Esophagus mucosa (tissue), 1 donor: ENCODE measurements around the gene FSD1. TPM values are rescaled to one million over a fixed set of nuclear protein-coding genes. Genes with fewer than 3 reads are reported as not detected.
A peak's percentile ranks its signal among the peaks of the same experiment; 100 is the strongest.

ENCODE experiments used
- ATAC-seq: fragments of 200-7000 bp; cut with Tn5 transposase; one replicate; pipeline ENCODE4 v1.9.1; 2020
- total RNA-seq: library from RNA; stranded (reverse); gene quantifications from one replicate; pipeline ENCODE4 v1.2.4, GENCODE V29; 2023
- donor health status: DM: yes; HTN: yes; CAD: no.

FSD1 gene
- total RNA-seq, 1 donor from 2014 or later: 0.36 TPM

DNA sequence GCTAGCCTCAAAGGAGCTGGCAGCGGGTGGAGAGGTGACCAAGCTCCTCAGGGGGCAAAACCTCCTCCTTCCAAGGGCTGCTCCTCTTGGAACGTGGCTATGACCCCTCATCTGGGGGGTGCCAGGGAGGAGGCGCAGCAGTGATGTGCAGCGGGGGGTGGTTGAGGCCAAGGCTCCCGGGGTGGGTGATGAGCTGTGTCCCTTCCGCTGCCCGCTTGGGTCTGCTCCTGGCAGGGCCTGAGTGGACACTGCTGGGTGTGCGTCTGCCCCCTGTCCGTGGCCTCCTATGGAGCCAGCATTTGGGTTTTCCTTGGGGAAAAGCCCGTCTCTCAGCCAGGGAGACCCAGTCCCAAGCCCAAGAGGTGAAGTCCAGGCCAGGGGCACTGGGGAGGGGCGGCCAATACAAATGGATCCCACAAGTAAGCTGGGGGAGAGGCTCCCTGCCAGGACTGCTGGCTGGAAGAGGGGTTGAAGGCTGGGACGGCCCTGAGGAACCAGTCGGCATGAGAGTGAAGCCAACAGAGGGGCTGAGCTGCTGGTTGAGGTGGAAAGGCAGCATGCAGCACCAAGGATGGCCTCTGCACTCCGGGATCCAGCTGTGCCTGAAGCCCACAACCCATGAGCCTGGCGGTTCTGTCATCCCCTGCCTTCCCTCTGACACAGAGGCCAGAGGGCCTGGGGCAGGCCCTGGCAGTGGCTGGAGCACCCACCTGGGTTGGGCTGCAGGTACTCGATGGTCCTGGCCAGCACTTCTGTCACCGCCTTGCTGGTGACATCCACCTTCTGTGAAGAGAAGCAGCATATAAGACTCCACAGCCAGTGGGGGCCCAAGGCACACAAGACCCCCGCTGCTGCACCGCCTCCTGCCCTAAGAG lies 61.6 kb downstream of the FSD1 start:
- no peak for ATAC-seq

DNA sequence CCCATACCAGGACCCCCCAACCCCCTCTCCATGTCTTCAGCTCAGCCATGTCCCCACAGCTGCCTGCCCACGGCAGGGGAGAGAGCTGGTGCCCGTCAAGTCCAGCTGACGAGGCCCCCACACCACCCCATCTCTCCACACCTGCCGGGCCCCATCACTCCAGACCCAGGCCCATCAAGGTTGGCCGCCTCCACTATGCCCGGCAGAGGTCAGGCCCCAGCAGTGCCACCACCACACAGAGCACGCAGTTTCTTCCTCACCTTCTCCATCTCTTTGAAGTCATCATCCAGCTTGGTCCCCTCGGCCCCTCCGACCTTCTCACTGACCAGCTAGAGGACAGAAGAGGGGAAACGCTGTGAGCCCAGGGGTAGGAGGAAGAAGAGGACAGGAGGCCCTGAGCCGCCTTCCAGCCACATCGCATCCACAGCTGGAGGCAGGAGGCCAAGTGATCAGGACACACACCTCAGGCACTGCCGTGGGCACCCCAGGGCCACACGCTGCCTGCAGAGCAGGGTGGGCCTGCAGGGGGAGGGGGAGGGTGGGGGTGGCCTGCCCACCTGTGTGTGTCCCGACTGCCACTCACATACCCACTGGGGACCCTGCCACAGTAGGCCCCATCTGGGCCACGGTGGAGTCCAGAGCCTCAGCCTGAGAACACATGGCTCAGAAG lies 62.4 kb downstream of the FSD1 start:
- no peak for ATAC-seq

DNA sequence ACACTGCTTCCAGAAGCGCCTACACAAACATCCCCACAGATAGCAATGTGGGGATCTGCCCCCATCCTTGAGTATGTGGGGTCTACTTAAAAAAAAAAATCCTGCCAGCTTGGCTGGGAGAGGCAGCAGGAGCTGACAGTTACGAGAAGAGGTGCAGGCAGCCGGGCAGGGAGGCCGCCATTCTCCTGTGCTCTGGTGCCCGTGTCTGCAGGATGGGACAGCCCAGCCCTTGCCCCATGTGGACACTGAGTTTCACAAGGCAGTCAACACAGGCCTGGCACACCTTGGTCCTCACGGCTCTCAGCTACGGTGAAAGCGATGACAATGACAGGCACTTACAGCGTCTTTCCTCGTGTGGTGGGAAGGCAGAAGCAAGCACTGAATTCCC lies 62.9 kb downstream of the FSD1 start:
- ATAC-seq: no peak

DNA sequence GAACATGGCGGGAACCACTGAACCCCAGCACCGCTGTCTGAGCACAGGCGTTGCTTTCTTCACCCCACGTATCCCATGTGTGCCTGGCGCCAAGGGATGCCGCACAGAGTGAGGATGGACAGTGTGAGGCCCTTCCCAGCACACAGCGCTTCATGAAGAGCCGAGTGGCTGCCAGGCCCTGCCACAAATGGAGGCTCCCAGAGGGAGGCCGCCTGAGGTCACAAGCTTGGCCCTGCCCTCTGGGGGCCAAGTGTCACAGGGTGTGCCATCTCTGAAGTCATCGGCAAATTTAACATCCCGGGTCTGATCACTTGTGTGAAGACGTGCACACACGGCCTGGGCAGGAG lies 63.4 kb downstream of the FSD1 start:
- no peak for ATAC-seq

DNA sequence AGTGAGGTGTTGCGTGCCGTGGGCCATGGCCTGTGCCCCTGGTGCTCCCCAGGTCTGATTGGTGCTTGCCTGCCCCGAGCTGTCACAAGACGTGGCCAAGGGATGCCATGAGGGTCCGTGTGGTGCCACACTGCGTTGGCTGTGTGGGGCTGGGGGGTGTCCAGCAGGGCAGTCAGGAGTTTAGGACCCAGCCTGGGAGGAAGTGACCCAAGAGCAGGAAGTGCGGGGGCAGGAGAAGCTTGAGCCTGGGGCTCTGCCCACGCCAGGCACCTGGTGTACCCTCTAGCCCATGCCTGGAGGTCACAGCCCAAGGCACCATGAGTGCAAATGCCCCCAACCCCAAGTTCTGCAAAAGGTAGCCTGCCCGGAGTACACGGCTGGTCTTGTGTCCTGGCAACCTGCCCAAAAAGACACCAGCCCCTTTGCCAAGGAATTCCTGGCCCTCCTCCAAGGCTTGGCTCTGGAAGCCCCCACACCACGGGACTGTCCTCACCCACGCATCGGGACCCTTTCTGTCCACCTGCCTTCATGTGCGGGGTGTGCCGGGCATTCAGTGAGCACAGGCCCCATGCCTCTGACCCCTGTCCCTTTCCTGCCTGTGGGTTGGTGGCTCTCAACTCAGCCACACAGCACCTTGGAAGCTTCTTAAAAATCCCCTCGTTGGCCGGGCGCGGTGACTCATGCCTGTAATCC lies 63.9 kb downstream of the FSD1 start:
- ATAC-seq: peak; percentile 3

DNA sequence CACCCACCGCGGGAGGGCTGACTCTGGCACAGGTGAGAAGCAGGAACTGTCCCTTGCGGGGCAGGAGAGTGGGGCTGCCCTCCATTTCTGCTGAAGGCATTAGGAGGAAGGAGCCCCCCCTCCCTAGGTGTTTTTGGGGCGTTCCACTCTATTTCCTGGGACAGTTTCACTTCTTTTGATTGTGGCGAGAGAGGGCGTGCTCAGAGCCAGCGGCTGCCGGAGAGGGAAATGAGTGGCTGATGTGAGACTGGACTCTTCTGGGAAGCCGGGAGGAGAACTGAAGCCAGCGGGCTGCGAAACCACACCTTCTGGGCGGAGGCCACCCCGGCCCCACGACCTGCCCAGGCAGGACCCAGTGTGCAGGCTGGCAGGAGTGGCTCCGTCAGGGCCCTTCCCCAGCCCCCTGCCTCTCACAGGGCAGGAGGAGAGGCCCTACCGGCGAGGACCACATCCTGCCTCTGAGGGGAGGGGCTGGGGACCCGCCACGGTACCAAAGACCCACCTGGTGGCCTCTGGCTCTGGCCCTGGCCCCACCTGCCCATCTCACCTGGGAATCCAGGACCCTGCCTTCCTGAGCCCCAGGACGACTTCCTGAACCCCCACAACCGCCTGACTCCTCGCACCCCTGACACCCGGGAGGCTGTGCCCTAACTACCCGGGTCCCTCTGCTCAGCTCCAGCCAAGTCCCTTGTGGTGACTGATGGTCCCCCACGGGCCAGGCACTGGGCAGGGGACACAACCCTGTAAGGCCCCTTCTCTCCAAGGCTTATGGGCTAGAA lies 64.9 kb downstream of the FSD1 start:
- ATAC-seq: peak; percentile 84

DNA sequence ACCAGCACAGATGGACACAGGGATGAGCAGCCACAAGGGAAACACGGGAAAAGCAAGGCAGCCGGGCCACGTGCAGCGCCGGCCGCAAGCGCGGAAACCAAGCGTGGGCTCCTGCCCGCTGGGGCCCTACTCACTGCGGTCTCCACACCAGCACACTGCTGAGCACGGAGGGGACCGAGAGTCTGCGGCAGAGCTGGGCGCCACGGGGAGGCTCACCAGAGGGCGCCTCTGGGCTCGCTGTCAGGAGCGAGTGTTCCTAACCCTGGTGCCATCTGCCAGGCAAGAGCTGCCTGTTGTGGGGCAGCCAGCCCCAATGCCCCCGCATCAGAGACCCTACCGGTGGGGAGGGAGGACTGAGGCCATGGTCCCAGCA lies 65.5 kb downstream of the FSD1 start:
- ATAC-seq: peak; percentile 42

DNA sequence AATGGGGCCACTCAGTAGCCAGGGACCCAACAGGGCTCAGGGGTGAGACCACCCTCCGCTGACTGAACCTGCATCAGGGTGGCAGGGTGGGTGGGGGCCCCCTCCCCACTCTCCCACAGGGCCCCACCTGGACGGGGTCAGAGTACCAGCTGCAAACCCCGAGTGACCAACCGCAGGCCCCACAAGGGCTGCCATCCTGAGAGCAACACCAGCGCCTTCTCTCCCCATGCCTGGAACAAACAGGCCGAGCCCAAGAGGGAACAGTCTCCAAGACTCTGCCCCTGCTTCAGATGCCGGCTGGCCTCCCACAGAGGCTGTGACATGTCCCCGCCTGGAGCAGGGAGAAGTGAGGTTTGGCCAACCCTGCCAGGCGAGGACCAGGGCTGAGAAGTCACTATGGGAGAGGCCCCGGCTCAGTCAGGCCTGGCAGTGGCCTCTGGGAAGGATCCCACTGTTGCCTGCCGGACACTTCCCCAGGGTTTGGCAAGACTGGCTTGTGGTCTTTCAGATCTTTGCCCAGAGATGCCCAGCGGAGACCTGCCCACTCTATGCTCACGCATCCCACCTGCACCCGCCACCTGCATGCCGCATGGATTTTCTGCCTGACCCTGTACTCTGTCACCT lies 66.1 kb downstream of the FSD1 start:
- no peak for ATAC-seq

DNA sequence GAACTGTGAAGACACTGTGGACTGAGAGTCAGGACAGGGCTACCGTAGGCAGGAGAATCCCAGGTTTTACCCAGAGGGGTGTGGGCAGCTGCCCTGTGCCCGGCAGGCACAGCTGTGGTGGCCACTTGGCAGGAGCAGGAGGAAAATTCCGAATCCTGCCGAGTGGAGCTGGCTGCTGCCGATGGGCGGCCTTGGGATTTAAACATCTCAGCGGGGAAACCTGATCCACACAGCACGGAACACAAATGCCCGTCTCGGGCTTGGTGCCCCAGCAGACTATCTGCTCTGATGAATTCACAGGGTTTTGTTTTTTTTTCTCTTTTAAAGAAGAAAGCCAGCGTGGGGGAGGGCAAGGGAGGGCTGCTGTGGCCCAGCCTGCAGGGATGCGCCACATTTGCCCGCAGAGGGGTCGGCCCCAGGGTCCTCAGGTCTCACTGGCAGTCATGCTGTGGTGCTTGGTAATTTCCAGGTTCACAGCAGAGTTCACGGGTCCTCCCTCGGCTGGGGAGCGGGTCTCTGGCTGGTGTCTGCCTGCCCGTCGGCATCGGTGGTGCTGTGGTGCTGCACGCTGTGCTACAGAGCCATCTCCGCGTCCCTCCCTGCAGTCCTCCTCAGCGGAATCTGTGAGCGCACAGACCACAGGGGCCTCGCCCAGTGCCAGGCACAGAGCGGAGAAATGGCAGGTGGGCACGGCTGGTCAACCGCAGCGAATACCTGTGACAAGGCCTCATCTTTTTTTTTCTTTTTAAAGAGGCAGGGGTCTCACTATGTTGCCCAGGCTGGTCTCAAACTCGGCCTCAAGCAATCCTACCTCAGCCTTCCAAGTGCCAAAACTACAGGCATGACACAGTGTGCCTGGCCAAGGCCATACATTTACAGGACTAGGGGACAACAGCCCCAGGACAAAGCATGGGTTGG lies 67.1 kb downstream of the FSD1 start:
- no peak for ATAC-seq

DNA sequence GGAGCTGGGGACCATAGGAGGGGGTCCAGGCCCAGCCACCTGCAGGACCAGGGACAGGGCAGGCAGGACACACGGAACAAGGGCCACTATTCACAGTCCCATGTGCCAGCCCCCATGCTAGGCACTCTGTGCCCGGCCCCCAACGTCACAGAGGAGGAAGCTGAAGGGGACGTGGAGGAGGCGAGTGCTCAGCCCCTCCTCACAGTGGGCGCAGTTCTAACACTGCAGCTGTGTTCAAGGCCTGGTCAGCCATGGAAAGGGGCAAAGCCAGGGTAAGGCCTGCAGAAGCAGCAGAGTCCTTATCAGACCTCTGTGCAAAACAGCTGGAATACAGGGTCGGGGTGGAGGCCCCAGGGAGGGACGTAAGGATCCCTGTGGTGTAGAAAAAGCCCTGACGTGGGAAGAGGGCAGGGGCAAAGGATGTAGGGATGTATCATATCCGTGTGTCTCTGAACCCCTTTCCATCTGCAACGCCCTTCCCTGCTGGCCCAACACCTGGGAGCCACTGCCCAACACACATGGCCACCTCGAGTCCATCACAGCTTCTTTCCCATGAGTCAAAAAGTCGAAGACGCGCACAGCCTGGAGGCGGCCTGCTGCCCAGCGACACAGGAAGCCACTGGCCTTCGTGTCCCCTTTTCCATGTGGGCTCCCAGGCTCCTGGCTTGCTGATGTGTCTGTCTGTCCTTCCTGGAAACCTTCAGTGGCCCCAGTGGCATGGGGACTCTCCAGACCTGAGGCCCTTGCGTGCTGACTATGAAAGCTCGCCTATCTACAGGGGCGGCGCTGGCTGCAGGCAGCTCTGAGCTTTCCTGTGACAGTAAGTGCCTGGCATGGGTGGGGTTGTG lies 68.0 kb downstream of the FSD1 start:
- no peak for ATAC-seq

DNA sequence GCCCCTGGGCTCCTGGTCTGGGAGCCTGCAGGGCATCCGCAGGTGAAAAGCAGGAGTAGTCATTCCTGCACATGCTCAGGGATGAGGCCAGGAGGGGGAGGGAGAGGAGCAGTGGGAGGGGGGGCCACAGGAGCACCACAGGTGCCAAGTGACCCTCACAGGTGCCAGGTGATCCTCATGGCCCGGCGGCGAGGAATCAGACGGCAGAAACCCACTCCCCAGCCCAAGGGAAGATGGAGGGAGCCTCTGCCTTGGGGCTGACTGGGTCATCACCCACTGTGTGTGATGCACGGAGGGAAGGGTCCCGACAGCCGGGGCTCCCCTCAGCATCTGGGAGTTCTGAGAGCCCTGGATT lies 68.6 kb downstream of the FSD1 start:
- ATAC-seq: no peak

Other genes with a start within 250 kb of the FSD1 start
- gene ZBTB7A, start 237.7 kb upstream of the FSD1 start, total RNA-seq: 53.7 TPM
- 114 TPM for gene MAP2K2, start 180.5 kb upstream of the FSD1 start, total RNA-seq
- gene CREB3L3, start 151.0 kb upstream of the FSD1 start, total RNA-seq: not detected
- 13.2 TPM for gene SIRT6, start 122.0 kb upstream of the FSD1 start, total RNA-seq
- gene ANKRD24, start 121.9 kb upstream of the FSD1 start, total RNA-seq: 0.08 TPM
- 0.44 TPM for gene EBI3, start 75.1 kb upstream of the FSD1 start, total RNA-seq
- gene YJU2, start 57.5 kb upstream of the FSD1 start, total RNA-seq: 20.1 TPM
- not detected for gene SHD, start 25.3 kb upstream of the FSD1 start, total RNA-seq
- 0.20 TPM for gene TMIGD2, start 2.2 kb upstream of the FSD1 start, total RNA-seq
- 97.3 TPM for gene STAP2, start 34.2 kb downstream of the FSD1 start, total RNA-seq
- 22.0 TPM for gene MPND, start 39.0 kb downstream of the FSD1 start, total RNA-seq
- gene SH3GL1, start 95.9 kb downstream of the FSD1 start, total RNA-seq: 114 TPM
- gene CHAF1A, start 98.0 kb downstream of the FSD1 start, total RNA-seq: 17.3 TPM
- gene UBXN6, start 153.2 kb downstream of the FSD1 start, total RNA-seq: 68.9 TPM
- 19.2 TPM for gene HDGFL2, start 167.7 kb downstream of the FSD1 start, total RNA-seq
- gene PLIN4, start 213.9 kb downstream of the FSD1 start, total RNA-seq: 0.96 TPM
- gene PLIN5, start 230.6 kb downstream of the FSD1 start, total RNA-seq: 2.4 TPM
- 24.9 TPM for gene LRG1, start 235.4 kb downstream of the FSD1 start, total RNA-seq